Measurements from ENCODE around the gene MCM8. TPM values are rescaled to one million over a fixed set of nuclear protein-coding genes. Genes with fewer than 3 reads are reported as not detected.
"Not testable (repeated sequence)": the region's sequence is repeated elsewhere in the genome, so short reads cannot be mapped to it uniquely, and the experiment has no call there.

The MCM8 gene
- total RNA-seq, 1 experiment from 2014 or later, result 12.4 TPM

GRCh38 chr20:6030453-6031080 is 80.1 kb downstream of the MCM8 start:
- Mint-ChIP-seq H3K36me3 (ENCODE audit: insufficient read depth, unreplicated experiment) (peaks cover 56% of the 10 kb centered on the region), H3K27ac (ENCODE audit: low read depth, unreplicated experiment) (peak overlapping the region; percentile 17), H3K4me1 (ENCODE audit: insufficient read depth, unreplicated experiment) (peaks cover 29% of the 10 kb centered on the region), H3K27me3 (ENCODE audit: insufficient read depth, unreplicated experiment) (no peaks in the 10 kb centered on the region), H3K4me3 (ENCODE audit: unreplicated experiment) (no peak overlapping the region), H3K9me3 (ENCODE audit: unreplicated experiment) (no peaks in the 10 kb centered on the region)
- no peak for DNase-seq (ENCODE audit: unreplicated experiment)
- TF ChIP-seq, protein P1, sequence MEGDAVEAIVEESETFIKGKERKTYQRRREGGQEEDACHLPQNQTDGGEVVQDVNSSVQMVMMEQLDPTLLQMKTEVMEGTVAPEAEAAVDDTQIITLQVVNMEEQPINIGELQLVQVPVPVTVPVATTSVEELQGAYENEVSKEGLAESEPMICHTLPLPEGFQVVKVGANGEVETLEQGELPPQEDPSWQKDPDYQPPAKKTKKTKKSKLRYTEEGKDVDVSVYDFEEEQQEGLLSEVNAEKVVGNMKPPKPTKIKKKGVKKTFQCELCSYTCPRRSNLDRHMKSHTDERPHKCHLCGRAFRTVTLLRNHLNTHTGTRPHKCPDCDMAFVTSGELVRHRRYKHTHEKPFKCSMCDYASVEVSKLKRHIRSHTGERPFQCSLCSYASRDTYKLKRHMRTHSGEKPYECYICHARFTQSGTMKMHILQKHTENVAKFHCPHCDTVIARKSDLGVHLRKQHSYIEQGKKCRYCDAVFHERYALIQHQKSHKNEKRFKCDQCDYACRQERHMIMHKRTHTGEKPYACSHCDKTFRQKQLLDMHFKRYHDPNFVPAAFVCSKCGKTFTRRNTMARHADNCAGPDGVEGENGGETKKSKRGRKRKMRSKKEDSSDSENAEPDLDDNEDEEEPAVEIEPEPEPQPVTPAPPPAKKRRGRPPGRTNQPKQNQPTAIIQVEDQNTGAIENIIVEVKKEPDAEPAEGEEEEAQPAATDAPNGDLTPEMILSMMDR (IDR thresholded peaks at IDR 0.05; ENCODE audit: unreplicated experiment), result no peak
- intact Hi-C loops (cut with micrococcal nuclease), result no loop called here
- ChIA-PET POLR2A (interaction anchor here (0.6 to 0.9 kb wide), 3 partner anchors 10 to 92 kb away, joined by 3 to 6 read pairs (median 5); no protein-coding TSS in a partner anchor), CTCF (interaction anchor here (0.6 to 1.4 kb wide), 5 partner anchors 9 to 502 kb away, joined by 3 to 9 read pairs (median 4); no protein-coding TSS in a partner anchor)
- no TSS peak for BruUV-seq (replicated peaks)

GRCh38 chr20:6032907-6033306 is 82.5 kb downstream of the MCM8 start:
- BruUV-seq (replicated peaks); H3K4me3 Mint-ChIP-seq (ENCODE audit: unreplicated experiment); intact Hi-C loops (cut with micrococcal nuclease); H3K27me3 Mint-ChIP-seq (ENCODE audit: insufficient read depth, unreplicated experiment); H3K27ac Mint-ChIP-seq (ENCODE audit: low read depth, unreplicated experiment); H3K9me3 Mint-ChIP-seq (ENCODE audit: unreplicated experiment); DNase-seq (ENCODE audit: unreplicated experiment): not testable (repeated sequence)
- H3K4me1 Mint-ChIP-seq (ENCODE audit: insufficient read depth, unreplicated experiment), result peaks cover 21% of the 10 kb centered on the region
- peaks cover 68% of the 10 kb centered on the region for H3K36me3 Mint-ChIP-seq (ENCODE audit: insufficient read depth, unreplicated experiment)
- ChIA-PET CTCF (interaction anchor here (0.6 to 1.8 kb wide), 2 partner anchors 124 to 504 kb away, joined by 6 to 7 read pairs; no protein-coding TSS in a partner anchor), POLR2A (interaction anchor here (1.0 to 1.8 kb wide), 4 partner anchors 10 to 43 kb away, joined by 3 to 7 read pairs (median 4); partner anchors contain the start of gene LRRN4)

DNA sequence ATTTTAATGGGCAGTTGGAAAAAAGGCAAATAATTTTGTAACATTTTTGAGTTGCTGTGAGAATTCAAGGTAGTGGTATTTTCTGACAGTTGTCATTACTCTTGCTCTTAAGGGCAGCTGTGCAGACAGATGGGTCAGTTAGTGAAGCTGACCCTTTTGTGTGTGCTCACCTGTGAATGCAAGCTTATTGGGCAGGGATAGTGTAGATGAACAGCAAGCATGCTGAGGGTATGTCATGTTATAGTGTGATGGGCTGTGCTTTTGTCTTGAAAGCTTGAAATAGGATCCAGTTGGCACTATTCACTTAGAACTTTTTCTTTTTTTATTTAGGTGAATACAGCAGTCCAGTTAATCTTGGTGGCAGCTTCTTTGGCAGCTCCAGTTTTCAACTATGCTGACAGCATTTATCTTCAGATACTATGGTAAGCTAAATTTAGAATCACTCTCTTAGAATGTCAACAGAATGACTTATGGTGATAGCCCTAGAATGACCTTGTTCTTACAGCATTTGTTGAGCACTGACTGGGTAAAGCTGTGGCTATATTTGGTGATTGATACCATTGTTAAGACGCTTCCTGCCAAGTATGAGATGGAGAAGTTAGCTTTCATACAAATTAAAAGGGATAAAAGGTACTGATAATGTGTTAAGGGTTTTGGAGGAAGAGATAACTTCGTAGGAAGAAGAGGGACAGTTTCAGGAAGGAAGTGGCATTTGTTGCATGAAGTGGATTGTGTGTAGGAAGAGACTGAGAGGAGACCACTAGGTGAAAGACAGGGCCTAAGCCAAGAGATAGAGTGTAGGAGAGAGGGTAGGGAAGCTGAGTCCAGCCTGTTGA is 83.9 kb downstream of the MCM8 start:
- Mint-ChIP-seq H3K36me3 (ENCODE audit: insufficient read depth, unreplicated experiment) (peaks cover 73% of the 10 kb centered on the region), H3K27me3 (ENCODE audit: insufficient read depth, unreplicated experiment) (no peaks in the 10 kb centered on the region), H3K9me3 (ENCODE audit: unreplicated experiment) (no peaks in the 10 kb centered on the region), H3K4me1 (ENCODE audit: insufficient read depth, unreplicated experiment) (peaks cover 9% of the 10 kb centered on the region), H3K4me3 (ENCODE audit: unreplicated experiment) (no peak overlapping the region), H3K27ac (ENCODE audit: low read depth, unreplicated experiment) (peak overlapping the region; percentile 30)
- ChIA-PET POLR2A (interaction anchor here (0.6 to 1.6 kb wide), 4 partner anchors 9 to 50 kb away, joined by 3 to 6 read pairs (median 4); no protein-coding TSS in a partner anchor), CTCF (interaction anchor here (0.6 to 2.3 kb wide), 9 partner anchors 9 to 761 kb away, joined by 3 to 10 read pairs (median 5); no protein-coding TSS in a partner anchor)
- BruUV-seq (replicated peaks), result no TSS peak
- TF ChIP-seq, protein P1 (IDR thresholded peaks at IDR 0.05; ENCODE audit: unreplicated experiment), result no peak
- intact Hi-C loops (cut with micrococcal nuclease), result no loop called here
- DNase-seq (ENCODE audit: unreplicated experiment), result no peak

DNA sequence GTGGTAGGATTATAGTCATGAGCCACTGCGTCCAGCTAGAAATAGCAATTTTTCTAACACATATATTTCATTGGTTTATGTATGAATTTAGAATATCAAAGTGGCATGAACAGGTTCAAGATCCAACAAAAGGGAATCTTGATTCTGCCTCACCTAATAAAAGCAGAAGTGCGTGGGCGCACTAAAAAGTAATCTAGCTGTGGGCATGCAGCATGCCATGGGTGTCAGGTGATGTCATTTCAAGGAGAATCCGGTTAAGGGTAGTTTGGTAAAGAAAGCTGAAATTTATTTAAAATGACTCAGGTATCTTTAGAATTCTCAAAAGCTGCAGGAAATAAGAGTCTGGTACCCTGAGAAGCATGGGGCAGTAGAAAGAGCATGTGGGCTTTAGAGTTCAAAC is 85.8 kb downstream of the MCM8 start:
- TF ChIP-seq, protein P1 (IDR thresholded peaks at IDR 0.05; ENCODE audit: unreplicated experiment), result no peak
- BruUV-seq (replicated peaks), result no TSS peak
- intact Hi-C loops (cut with micrococcal nuclease), result no loop called here
- no peak for DNase-seq (ENCODE audit: unreplicated experiment)
- H3K27me3 Mint-ChIP-seq (ENCODE audit: insufficient read depth, unreplicated experiment), result no peaks in the 10 kb centered on the region
- no peak overlapping the region for H3K27ac Mint-ChIP-seq (ENCODE audit: low read depth, unreplicated experiment)
- H3K36me3 Mint-ChIP-seq (ENCODE audit: insufficient read depth, unreplicated experiment), result peaks cover 91% of the 10 kb centered on the region
- no peak overlapping the region for H3K4me3 Mint-ChIP-seq (ENCODE audit: unreplicated experiment)
- ChIA-PET CTCF (interaction anchor here (0.9 kb wide), 1 partner anchor 28 kb away, joined by 3 read pairs; no protein-coding TSS in a partner anchor), POLR2A (interaction anchor here (1.4 kb wide), 1 partner anchor 13 kb away, joined by 4 read pairs; no protein-coding TSS in a partner anchor)
- peaks cover 6% of the 10 kb centered on the region for H3K4me1 Mint-ChIP-seq (ENCODE audit: insufficient read depth, unreplicated experiment)
- no peaks in the 10 kb centered on the region for H3K9me3 Mint-ChIP-seq (ENCODE audit: unreplicated experiment)
